PC-3 (cell line): ENCODE results near the gene ZNF319. TPM values are rescaled to one million over a fixed set of nuclear protein-coding genes. Genes with fewer than 3 reads are reported as not detected.

ENCODE experiments used
- ATAC-seq: fragments of 200-7000 bp; cut with Tn5 transposase; 2 replicates; pipeline ENCODE4 v1.9.1; 2020; ENCODE audit warnings: mild to moderate bottlenecking, moderate library complexity
- BruUV-seq: library from RNA; stranded (reverse); fragments of 400-500 nt; replicated peaks from 2 replicates; lab custom pipeline; 2021; lab: Mats Ljungman, UMichigan
- CTCF ChIA-PET: fragments of 300-600 bp; sonication (Branson Sonifier 250); formaldehyde crosslinking; loops from one replicate; lab custom pipeline; 2022; ENCODE audit warnings: antibody characterized with exemption; lab: Charles Lee
- POLR2A ChIA-PET: fragments of 300-600 bp; sonication (Branson Sonifier 250); formaldehyde crosslinking; loops from one replicate; lab custom pipeline; 2022; ENCODE audit warnings: antibody characterized with exemption; ENCODE audit not compliant: unreplicated experiment; lab: Charles Lee
- DNase-seq: peaks from one replicate; pipeline ENCODE4 v3.0.0-alpha.2; 2015
- H2AFZ ChIP-seq: fragments of 300-600 bp; sonication (generic); 2 replicates; pipeline ENCODE4 v1.6.0; 2016; ENCODE audit warnings: antibody characterized with exemption, low read length
- H3F3A ChIP-seq: fragments of 300-600 bp; sonication (generic); one replicate; pipeline ENCODE4 v1.6.0; 2017; ENCODE audit warnings: antibody characterized with exemption, low read length, control low read depth, mild to moderate bottlenecking; ENCODE audit not compliant: unreplicated experiment
- H3K27ac ChIP-seq: fragments of 300-600 bp; sonication (generic); 2 replicates; pipeline ENCODE4 v1.5.1; 2016; ENCODE audit warnings: mild to moderate bottlenecking, low read length
- H3K27me3 ChIP-seq: fragments of 300-600 bp; sonication (generic); 2 replicates; pipeline ENCODE4 v1.6.1; 2016; ENCODE audit warnings: low read length, mixed read lengths
- H3K36me3 ChIP-seq: fragments of 300-600 bp; sonication (generic); 2 replicates; pipeline ENCODE4 v1.6.1; 2016; ENCODE audit warnings: low read depth, mixed run types, low read length, mixed read lengths
- H3K4me1 ChIP-seq: fragments of 300-600 bp; sonication (generic); 2 replicates; pipeline ENCODE4 v1.5.1; 2016; ENCODE audit warnings: low read length; ENCODE audit not compliant: insufficient read depth
- H3K4me2 ChIP-seq: fragments of 300-600 bp; sonication (generic); 2 replicates; pipeline ENCODE4 v1.6.0; 2016; ENCODE audit warnings: low read length
- H3K4me3 ChIP-seq: fragments of 300-600 bp; sonication (generic); 2 replicates; pipeline ENCODE4 v1.5.1; 2016; ENCODE audit warnings: mild to moderate bottlenecking, low read length, mixed read lengths
- H3K79me2 ChIP-seq: fragments of 300-600 bp; sonication (generic); 2 replicates; pipeline ENCODE4 v1.6.1; 2017; ENCODE audit warnings: low read length, mixed read lengths
- H3K9ac ChIP-seq: fragments of 300-600 bp; sonication (generic); 2 replicates; pipeline ENCODE4 v1.6.0; 2016; ENCODE audit warnings: mild to moderate bottlenecking, low read length
- H3K9me2 ChIP-seq: fragments of 300-600 bp; sonication (generic); replicated peaks from 2 replicates; pipeline ENCODE4 v1.6.1; 2016; ENCODE audit warnings: mixed run types, low read length, mixed read lengths
- H3K9me3 ChIP-seq: fragments of 300-600 bp; sonication (generic); 2 replicates; pipeline ENCODE4 v1.6.1; 2016; ENCODE audit warnings: low read length, mixed read lengths
- H4K20me1 ChIP-seq: fragments of 300-600 bp; sonication (generic); 2 replicates; pipeline ENCODE4 v1.6.1; 2016; ENCODE audit warnings: low read length, mixed read lengths
- EZH2 ChIP-seq: fragments of 300-600 bp; sonication (generic); IDR thresholded peaks from one replicate; pipeline ENCODE4 v1.6.1; 2017; ENCODE audit warnings: antibody characterized with exemption, mild to moderate bottlenecking, low read length; ENCODE audit not compliant: unreplicated experiment
- EZH2phosphoT487 ChIP-seq: fragments of 300-600 bp; sonication (generic); IDR thresholded peaks from 2 replicates; pipeline ENCODE4 v1.6.1; 2018; ENCODE audit warnings: mild to moderate bottlenecking, antibody characterized with exemption, low read length, borderline replicate concordance
- intact Hi-C: fragments of 100-400 bp; cut with micrococcal nuclease; formaldehyde crosslinking; loops from 2 replicates; pipeline ENCODE4 v1.9.0; 2023
- total RNA-seq: library from RNA; depleted of rRNA; stranded (reverse); fragments of >200 nt; gene quantifications from 2 replicates; pipeline ENCODE4 v1.2.3, GENCODE V29; 2014
- TF ChIP-seq, protein P1 (sequence below): fragments of 300-600 bp; sonication (generic); conservative IDR thresholded peaks from 2 replicates; pipeline ENCODE4 v1.5.1; 2017; ENCODE audit warnings: antibody characterized with exemption, low read depth, mild to moderate bottlenecking, low read length

The ZNF319 gene
- total RNA-seq, 1 experiment from 2014 or later: 2.2 TPM

DNA sequence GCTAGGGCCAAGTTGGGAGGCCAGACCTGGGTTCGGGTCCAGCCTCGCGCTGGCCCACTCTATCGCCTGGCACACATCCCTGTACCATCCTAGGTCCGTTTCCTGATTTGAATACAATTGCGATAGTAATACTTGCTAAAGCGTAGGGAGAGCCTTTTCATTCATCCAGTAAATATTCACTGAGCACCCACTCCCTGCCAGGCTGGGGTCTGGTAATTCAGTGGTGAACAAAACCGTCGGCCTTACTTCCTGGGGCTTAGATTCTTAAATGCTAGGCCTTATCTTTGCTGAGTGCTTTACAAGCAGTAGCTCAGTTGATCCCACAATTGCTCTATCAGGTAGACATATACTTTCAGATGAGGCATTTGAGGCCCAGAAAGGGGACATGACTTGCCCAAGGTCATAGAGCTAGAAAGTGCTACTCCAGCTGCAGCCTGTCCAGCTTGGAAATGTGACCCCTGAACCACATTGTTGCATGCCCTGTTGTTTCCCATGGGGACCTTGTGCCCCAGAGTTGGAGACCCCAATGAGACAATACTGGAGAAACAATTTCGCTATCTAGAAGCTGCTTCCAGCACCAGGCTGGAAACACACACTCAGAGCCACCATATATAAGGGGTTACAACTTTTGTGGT is 1.4 kb upstream of the ZNF319 start:
- ATAC-seq (no peak), DNase-seq (no peak)
- peaks cover 18% of the 10 kb centered on the region for H3K4me1 ChIP-seq
- peaks cover under 1% of the 10 kb centered on the region; the same call in 1 of the 2 replicates for H3K36me3 ChIP-seq
- TF ChIP-seq EZH2 (no peak), EZH2phosphoT487 (no peak)
- TF ChIP-seq, protein P1, sequence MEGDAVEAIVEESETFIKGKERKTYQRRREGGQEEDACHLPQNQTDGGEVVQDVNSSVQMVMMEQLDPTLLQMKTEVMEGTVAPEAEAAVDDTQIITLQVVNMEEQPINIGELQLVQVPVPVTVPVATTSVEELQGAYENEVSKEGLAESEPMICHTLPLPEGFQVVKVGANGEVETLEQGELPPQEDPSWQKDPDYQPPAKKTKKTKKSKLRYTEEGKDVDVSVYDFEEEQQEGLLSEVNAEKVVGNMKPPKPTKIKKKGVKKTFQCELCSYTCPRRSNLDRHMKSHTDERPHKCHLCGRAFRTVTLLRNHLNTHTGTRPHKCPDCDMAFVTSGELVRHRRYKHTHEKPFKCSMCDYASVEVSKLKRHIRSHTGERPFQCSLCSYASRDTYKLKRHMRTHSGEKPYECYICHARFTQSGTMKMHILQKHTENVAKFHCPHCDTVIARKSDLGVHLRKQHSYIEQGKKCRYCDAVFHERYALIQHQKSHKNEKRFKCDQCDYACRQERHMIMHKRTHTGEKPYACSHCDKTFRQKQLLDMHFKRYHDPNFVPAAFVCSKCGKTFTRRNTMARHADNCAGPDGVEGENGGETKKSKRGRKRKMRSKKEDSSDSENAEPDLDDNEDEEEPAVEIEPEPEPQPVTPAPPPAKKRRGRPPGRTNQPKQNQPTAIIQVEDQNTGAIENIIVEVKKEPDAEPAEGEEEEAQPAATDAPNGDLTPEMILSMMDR: no peak
- H3K4me2 ChIP-seq: peak overlapping the region; percentile 98
- H3K9me3 ChIP-seq: no peaks in the 10 kb centered on the region
- H3K79me2 ChIP-seq: 0 out of 2 replicates have a peak, but pooled peaks cover under 1% of the 10 kb centered on the region
- H3K9ac ChIP-seq: no peak overlapping the region; the same call in none of the 2 replicates
- intact Hi-C loops: loop anchor here (2.0 to 10.0 kb wide), 4 partner anchors 197 to 425 kb away; partner anchors contain the start of gene KIFC3
- H2AFZ ChIP-seq: peak overlapping the region; percentile 42; the same call in 1 of the 2 replicates
- no peaks in the 10 kb centered on the region for H3K9me2 ChIP-seq
- H4K20me1 ChIP-seq: no peaks in the 10 kb centered on the region
- ChIA-PET CTCF (interaction anchor here (0.6 kb wide), 2 partner anchors 242 to 265 kb away, joined by 3 read pairs; no protein-coding TSS in a partner anchor), POLR2A (no interaction called here)
- peak overlapping the region; percentile 94 for H3K4me3 ChIP-seq
- no peaks in the 10 kb centered on the region for H3F3A ChIP-seq
- H3K27me3 ChIP-seq: no peaks in the 10 kb centered on the region
- no peak overlapping the region for H3K27ac ChIP-seq
- TSS peak; percentile 38 for BruUV-seq

DNA sequence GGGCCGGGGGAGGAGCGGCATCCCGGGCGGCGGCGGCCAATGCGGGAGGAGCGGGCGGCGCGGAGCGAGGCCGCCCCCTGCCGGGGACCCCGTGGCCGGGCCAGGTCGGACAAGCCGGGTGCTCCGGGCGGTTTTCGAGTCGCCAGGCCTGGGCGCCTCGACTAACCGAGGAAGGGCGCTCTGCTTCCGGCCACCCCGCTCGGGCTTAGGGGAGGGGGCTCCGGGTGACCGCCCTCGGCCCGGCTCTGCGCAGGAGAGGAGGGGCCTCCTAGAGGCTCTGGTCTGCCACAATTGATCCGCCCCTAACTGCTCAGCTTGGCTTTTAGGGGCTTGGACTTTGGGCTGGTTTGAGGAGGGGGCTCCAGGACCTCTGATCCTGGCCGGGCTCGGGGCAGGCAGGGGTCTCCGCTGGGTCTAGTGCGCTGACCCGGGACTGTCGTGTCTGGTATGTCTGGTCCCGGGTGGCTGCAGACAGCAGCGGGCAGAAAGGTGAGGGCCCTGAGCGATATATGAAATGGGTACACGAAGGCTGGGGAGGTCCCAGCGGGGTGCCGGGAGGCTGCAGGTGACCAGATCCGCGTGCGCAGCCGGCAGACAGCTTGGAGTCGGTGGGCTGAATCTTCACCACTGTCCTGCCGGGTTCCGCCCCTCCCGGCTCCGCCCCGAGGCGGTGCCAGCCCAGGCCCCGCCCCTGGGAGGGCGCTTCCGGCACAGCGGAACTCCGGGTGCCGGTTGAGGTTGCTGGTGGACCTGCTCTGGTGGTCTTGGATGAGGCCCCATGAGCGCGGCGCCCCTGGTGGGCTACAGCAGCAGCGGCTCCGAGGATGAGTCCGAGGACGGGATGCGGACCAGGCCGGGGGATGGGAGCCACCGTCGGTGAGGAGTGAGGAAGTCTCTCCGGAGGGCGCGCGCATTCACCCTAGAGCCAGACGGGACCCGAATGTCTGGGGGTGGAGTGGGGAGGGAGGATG is 519 bp upstream of the ZNF319 start, which contains the start of gene USB1:
Gene USB1, plus strand, starts transcription at position 702 of the 971 bp plus-strand sequence. Its CDS starts 77 bp downstream, at position 779.
- H3F3A ChIP-seq: no peaks in the 10 kb centered on the region
- no TSS peak for BruUV-seq
- H3K4me1 ChIP-seq: peaks cover 18% of the 10 kb centered on the region
- peak within 1 kb of the TSS; percentile 82 for H2AFZ ChIP-seq
- H3K9ac ChIP-seq: peak within 1 kb of the TSS; percentile 74
- no peaks in the 10 kb centered on the region for H3K9me2 ChIP-seq
- H3K27ac ChIP-seq: peak within 1 kb of the TSS; percentile 41; the same call in 1 of the 2 replicates
- ATAC-seq (peak; percentile 78), DNase-seq (peak; percentile 80)
- intact Hi-C loops: loop anchor here (2.0 to 10.0 kb wide), 4 partner anchors 196 to 424 kb away; partner anchors contain the start of gene KIFC3
- no peaks in the 10 kb centered on the region for H3K27me3 ChIP-seq
- H3K79me2 ChIP-seq: no peaks in the 10 kb centered on the region
- H3K4me2 ChIP-seq: peak within 1 kb of the TSS; percentile 98
- no peaks in the 10 kb centered on the region for H3K9me3 ChIP-seq
- H3K36me3 ChIP-seq: no peaks in the 10 kb centered on the region
- ChIA-PET CTCF (interaction anchor here (0.6 kb wide), 1 partner anchor 264 kb away, joined by 3 read pairs; no protein-coding TSS in a partner anchor), POLR2A (no interaction called here)
- H4K20me1 ChIP-seq: no peaks in the 10 kb centered on the region
- TF ChIP-seq EZH2phosphoT487 (no peak), EZH2 (no peak)
- TF ChIP-seq, protein P1: peak; percentile 48
- H3K4me3 ChIP-seq: peak within 1 kb of the TSS; percentile 94
